ENCODE results near the gene PRPF40A.
"Not testable (repeated sequence)": the region's sequence is repeated elsewhere in the genome, so short reads cannot be mapped to it uniquely, and the experiment has no call there.

Gene PRPF40A

GRCh38 chr2:152717228-152718075 lies at the start of gene PRPF40A:
Gene PRPF40A (minus strand): TSS chr2:152717461. CDS start chr2:152717439, 22 bp downstream.
- peak; percentile 88 for DNase-seq

DNA sequence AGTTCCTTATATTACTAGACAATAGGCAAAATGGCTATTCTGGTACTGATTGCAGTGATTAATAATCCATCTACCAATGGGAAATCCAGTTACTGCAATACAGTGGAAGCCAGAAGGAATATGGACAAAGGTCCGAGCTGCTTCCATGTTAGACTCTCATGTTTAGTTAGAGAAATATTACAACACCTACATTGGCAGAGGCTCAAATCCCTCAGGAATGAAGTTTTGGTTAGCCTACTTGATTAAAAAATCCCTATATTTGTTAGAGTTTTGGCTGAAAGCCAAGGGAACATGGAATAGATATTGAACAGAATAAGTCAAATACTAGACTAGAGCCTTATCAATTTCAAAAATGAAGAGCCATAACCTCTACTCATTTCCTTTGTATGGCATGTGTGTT lies 49.7 kb upstream of the PRPF40A start:
- DNase-seq = no peak

DNA sequence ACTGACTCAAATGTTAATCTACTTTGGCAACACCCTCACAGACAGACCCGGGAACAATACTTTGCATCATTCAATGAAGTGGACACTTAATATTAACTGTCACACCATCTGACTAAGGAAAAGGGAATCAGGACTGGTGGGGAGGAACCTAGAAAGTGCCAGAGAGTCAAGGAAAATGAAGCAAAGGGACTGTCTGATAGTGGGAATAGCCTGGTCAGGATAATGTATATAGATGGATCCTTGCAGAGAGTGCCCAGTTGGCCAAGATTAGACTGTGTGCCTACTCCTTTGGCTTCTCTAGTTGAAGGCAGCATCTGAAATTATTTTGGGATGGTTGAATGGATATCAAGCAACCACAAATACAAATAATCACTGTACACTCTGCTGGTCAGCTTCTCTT lies 46.4 kb upstream of the PRPF40A start:
- no peak for DNase-seq

- DNase-seq = not testable (repeated sequence)
These were observed 45.9 kb upstream of the PRPF40A start for GRCh38 chr2:152763208-152763607.

DNA sequence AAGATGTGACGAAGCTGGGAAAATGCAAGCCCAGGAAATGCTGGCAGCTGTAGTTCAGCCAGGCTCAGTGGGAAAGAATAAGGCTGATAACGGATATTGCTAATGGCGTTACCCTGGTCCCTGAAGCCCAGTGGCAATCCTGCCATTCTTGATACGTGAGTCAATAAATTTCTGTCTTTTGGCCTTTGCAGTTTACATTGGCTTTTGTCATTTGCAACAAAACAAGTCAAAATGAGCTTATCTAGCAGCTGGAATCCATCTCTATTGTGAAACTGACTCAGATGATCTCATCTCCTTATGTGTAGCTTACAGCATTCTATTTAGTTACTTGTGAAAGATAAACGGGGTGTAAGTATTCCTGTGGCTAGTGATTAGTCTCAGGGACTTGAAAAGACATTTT lies 44.9 kb upstream of the PRPF40A start:
- no peak for DNase-seq

DNA sequence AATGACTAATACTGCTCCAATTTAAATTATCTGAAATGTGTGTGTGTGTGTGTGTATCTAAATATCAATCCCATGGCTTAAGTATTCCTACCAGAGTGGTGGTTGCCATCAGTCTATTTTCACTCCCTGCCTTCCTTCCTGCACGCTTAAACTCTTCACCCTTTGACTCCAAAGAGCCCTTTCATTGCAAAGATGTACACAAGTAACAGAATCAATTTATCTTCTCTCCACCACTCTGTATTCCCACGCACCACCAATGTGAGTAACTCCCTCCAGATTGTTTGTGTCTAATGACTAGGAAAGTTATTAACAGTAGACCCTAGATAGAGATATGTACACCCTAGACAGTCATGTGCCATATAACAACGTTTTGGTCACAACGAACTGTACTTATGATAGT lies 44.0 kb upstream of the PRPF40A start:
- DNase-seq = no peak

- DNase-seq = no peak
These were observed 42.2 kb upstream of the PRPF40A start for GRCh38 chr2:152759290-152760072.

- DNase-seq = no peak
These were observed 37.8 kb upstream of the PRPF40A start for GRCh38 chr2:152755029-152755428.

DNA sequence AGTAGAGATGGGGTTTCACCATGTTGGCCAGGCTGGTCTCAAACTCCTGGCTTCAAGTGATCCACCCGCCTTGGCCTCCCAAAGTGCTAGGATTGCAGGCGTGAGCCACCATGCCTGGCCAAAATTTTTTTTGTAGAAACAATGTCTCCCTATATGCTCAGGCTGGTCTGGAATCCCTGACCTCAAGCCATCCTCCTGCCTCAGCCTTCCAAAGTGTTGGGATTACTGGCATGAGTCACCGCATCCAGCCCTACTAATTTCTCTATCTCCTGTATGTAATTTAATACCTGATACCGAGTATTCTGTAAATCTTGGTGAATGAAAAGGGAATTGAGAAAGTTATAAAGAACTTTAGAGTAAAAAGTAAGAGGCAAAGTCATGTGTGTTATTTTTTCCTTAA lies 30.5 kb upstream of the PRPF40A start:
- not testable (repeated sequence) for DNase-seq

DNA sequence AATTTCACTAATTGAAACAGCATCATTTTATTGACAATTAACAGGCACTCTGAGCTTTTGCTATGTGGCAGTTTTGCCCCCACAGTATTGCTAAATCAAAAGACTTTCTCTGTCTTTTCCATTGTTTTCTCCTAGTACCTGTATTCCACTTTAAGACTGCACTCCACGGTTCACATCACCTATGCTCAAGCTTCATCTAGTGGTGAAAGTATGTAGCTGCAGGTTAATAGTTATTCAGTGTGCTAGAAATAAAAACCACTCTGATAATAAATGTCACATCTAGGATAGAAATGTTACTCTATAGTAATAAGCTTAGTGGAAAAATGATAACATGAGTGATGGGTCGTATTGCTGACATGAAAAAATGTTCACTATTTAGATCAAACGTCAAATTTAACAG lies 25.7 kb upstream of the PRPF40A start:
- DNase-seq = no peak

DNA sequence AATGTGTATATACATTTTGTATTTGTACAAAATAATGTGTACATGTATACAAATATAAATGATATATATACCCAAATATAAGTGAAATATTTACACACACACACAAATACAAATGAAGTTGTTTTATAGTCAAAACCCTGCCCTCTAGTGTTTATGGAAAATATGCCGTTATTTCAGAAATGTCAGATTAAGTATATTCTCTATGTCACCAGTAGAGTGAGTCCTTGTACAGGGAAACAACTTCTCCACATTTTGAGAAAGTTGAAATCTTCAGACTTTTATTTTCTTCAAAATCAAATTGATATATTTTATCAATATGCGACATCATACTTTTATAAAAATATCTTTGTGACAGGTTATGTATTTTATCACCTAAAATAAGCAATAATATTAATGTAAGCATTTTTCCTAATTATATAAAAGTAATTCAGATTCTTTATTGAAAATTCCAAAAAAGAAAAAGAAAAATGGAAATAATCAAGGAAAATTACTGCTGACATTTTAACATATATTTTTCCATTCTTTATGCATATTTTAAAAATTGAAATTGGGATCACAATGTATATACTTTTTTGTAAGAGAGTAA lies 23.6 kb upstream of the PRPF40A start:
- no peak for DNase-seq

DNA sequence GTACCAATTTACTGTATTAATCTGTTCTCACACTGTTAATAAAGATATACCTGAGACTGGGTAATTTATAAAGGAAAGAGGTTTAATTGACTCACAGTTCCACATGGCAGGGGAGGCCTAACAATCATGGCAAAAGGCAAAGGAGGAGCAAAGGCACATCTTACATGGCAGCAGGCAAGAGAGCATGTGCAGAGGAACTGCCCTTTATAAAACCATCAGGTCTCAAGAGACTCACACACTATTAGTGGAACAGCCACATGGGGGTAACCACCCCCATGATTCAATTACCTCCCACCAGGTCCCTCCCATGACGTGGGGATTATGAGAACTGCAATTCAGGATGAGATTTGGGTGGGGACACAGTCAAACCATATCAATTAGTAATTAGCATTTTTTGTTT lies 22.4 kb upstream of the PRPF40A start:
- not testable (repeated sequence) for DNase-seq

DNA sequence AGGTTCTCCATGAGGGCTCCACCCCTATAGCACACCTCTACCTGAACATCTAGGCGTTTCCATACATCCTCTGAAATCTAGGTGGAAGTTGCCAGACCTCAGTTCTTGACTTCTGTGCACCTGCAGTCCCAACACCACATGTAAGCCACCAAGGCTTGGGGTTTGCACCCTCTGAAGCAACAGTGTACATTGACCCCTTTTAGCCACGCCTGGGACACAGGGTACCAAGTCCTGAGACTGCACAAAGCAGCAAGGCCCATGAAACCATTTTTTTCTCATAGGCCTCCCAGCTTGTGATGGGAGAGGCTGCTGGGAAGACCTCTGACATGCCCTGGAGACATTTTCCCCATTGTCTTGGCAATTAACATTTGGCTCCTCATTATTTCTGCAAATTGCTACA lies 21.2 kb upstream of the PRPF40A start:
- no peak for DNase-seq

GRCh38 chr2:152737509-152737908 lies 20.2 kb upstream of the PRPF40A start:
- DNase-seq = not testable (repeated sequence)

- peak; percentile 43 for DNase-seq
These were observed 13.5 kb upstream of the PRPF40A start for GRCh38 chr2:152730591-152731333.

DNA sequence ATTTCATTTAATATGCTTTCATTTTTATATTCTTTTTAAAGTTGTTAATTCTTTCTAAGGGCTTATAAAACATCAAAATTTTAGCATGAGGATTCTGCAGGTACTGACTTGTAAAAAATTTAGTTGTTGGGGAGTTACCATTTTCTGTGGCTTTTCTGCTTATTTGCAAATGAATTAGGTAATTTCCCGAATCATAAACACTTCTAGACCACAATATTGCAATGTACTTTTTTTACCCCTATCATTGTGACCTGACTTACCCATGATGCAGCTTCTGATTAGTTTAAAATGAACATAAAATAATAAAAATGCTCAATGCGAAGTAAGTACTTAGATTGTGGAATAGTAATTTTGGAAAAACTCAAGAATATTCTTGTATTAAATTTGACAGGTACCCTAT lies 12.6 kb upstream of the PRPF40A start:
- no peak for DNase-seq

GRCh38 chr2:152723918-152724317 lies 6.7 kb upstream of the PRPF40A start:
- no peak for DNase-seq

- DNase-seq = not testable (repeated sequence)
These were observed 5.4 kb upstream of the PRPF40A start for GRCh38 chr2:152722639-152723038.

- no peak for DNase-seq
These were observed 3.5 kb upstream of the PRPF40A start for GRCh38 chr2:152720794-152721193.

DNA sequence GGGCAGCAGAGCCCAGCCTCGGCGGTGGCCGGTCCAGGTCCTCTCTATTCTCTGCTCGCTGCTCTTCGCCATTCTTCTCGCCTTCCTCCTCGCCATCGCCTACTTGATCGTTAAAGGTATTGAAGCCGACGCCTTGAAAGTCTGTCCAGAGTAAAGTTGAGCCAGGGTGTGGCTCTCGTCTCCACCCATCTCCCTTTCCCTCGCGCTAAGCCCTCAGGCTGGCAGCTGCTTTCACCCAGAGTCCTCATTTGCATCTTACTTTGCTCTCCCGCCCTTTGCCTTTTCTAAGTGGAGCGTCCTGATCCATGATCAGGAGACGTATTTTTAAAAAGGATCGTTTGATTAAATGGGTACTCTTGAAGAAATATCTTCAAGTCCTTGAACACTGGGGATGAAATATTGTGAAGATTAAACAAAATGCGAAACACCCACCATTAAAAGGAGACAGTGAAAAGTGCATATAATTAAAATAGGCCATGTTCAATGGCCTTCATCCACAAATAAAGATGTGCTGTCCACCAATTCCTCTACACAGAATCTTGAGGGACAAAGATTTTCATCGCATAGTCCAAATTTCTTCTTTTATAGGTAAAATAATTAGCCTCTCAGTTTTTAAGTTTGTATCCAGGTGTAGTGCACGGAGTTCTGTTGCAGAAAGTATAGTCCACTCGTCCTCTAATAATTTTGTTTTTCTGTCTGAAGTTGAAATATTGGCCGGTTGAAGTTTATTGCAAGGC lies 1.8 kb upstream of the PRPF40A start:
- DNase-seq = peak; percentile 13

DNA sequence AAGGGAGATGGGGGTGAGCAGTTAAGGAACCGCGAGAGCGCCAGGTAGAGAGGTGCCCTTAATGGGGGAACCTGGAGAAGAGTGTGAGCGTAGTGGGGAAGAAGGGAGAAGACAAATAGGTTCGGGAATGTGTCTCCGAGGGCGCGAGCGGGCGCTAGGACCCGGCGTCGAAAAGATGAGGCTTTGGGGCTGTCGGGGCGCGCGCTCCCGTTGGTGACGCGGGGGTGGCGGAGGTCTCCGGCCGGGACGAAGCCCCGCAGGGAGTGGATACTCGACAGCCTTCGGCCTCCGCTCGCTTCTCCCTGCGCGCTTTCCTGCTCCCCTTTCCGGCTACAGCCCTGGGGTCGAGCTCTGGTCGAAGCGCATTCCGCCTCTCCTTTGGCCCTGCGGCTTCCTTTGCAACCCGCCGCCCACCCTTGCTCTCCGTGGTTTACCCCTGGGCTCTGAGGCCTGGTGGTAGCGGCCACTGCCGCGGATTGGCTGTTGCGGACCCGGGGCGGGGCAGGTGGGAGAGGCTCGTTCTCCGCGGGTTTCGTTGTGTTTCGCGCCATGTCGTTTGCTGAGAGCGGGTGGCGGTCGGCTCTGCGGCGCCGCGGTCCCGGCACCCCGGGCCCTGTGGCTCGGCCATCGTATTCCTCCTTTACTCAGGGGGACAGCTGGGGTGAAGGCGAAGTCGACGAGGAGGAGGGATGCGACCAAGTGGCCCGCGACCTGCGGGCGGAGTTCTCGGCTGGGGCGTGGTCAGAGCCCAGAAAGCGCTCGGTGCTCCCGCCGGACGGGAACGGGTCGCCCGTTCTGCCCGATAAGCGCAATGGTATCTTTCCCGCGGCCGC lies 1.0 kb upstream of the PRPF40A start, which contains the start of gene ARL6IP6:
Gene ARL6IP6, plus strand, starts transcription at position 545 of the 833 bp plus-strand sequence. Its CDS starts 5 bp downstream, at position 550.
- DNase-seq = peak; percentile 74
